ENCODE measurements around the gene CDYL.

- TF ChIP-seq CTCF (IDR thresholded peaks at IDR 0.05; ENCODE audit: low read depth, low read length) = no peak
- TF ChIP-seq EZH2phosphoT487 (IDR thresholded peaks at IDR 0.05; ENCODE audit: low read depth) = no peak
Measured at GRCh38 chr6:4977468-4977867, 201.3 kb downstream of the CDYL start.

Data from OCI-LY3 (cell line).